GM12878 (cell line): ENCODE measurements around the gene OTULIN. TPM values are rescaled to one million over a fixed set of nuclear protein-coding genes. Genes with fewer than 3 reads are reported as not detected.
A peak's percentile ranks its signal among the peaks of the same experiment; 100 is the strongest.

Experiments
- ATAC-seq: fragments of 200-7000 bp; cut with Tn5 transposase; 3 replicates; pipeline ENCODE4 v1.9.1; 2020; ENCODE audit warnings: mild to moderate bottlenecking, moderate library complexity
- BruUV-seq: library from RNA; stranded (reverse); fragments of 400-500 nt; replicated peaks from 2 replicates; lab custom pipeline; 2021; lab: Mats Ljungman, UMichigan
- CTCF ChIA-PET: fragments of 300-600 bp; sonication (Branson Sonifier 250); formaldehyde crosslinking; extraction: SDS; loops from one replicate; lab custom pipeline; 2021; ENCODE audit warnings: inconsistent platforms; lab: Yijun Ruan, JAX
- POLR2A ChIA-PET: fragments of 350-600 bp; formaldehyde crosslinking; extraction: SDS; loops from one replicate; lab custom pipeline; 2021; ENCODE audit warnings: inconsistent platforms; lab: Charles Lee
- RAD21 ChIA-PET: fragments of 300-600 bp; sonication (Branson Sonifier 250); formaldehyde crosslinking; loops from one replicate; lab custom pipeline; 2023; ENCODE audit warnings: antibody characterized with exemption; ENCODE audit not compliant: unreplicated experiment; lab: Charles Lee
- SMC1A ChIA-PET: fragments of 300-600 bp; sonication (Branson Sonifier 250); formaldehyde crosslinking; loops from one replicate; lab custom pipeline; 2023; ENCODE audit not compliant: unreplicated experiment, uncharacterized antibody; lab: Charles Lee
- DNase-seq: peaks from one replicate; pipeline ENCODE4 v3.0.0-alpha.2; 2011; ENCODE audit warnings: low read depth, low spot score
- FAIRE-seq: peaks from 3 replicates; lab custom pipeline; 2011; peaks lifted over from hg19 to GRCh38; lab: Jason Lieb, UNC
- H2AFZ ChIP-seq: 2 replicates; pipeline ENCODE4 v1.6.0; 2011; ENCODE audit warnings: low read depth, low read length, control low read depth; ENCODE audit not compliant: control insufficient read depth
- H3K27ac ChIP-seq: 2 replicates; pipeline ENCODE4 v1.5.1; 2011; ENCODE audit warnings: control low read depth; ENCODE audit not compliant: control insufficient read depth, insufficient read depth
- H3K27me3 ChIP-seq, 2 experiments: replicated peaks in 1 of 2; 2 replicates each; pipeline versions ENCODE4 v1.6.0 to v1.6.1; 2011; ENCODE audit warnings: low read length in 1 of 2; ENCODE audit not compliant: control insufficient read depth in 2 of 2, insufficient read depth in 2 of 2
- H3K36me3 ChIP-seq, 2 experiments: 2 replicates each; pipeline ENCODE4 v1.5.1; 2011; ENCODE audit warnings: low read length in 1 of 2; ENCODE audit not compliant: control insufficient read depth in 2 of 2, insufficient read depth in 2 of 2
- H3K4me1 ChIP-seq: 2 replicates; pipeline ENCODE4 v1.6.1; 2011; ENCODE audit warnings: mild to moderate bottlenecking, low read length, moderate library complexity, mixed read lengths; ENCODE audit not compliant: control insufficient read depth, insufficient read depth
- H3K4me2 ChIP-seq: 2 replicates; pipeline ENCODE4 v1.6.0; 2011; ENCODE audit warnings: control low read depth; ENCODE audit not compliant: control insufficient read depth, insufficient read depth
- H3K4me3 ChIP-seq: fragments of 200-600 bp; sonication (generic); 2 replicates; pipeline ENCODE4 v1.5.1; 2016
- H3K79me2 ChIP-seq: 2 replicates; pipeline ENCODE4 v1.6.0; 2011; ENCODE audit warnings: low read length; ENCODE audit not compliant: control insufficient read depth, insufficient read depth
- H3K9ac ChIP-seq: 2 replicates; pipeline ENCODE4 v1.8.0; 2011; ENCODE audit warnings: low read length, control low read depth, mixed read lengths; ENCODE audit not compliant: control insufficient read depth, insufficient read depth
- H3K9me3 ChIP-seq: replicated peaks from 3 replicates; pipeline ENCODE4 v1.5.1; 2011; ENCODE audit warnings: mild to moderate bottlenecking, low read length; ENCODE audit not compliant: control insufficient read depth, insufficient read depth
- H4K20me1 ChIP-seq: 2 replicates; pipeline ENCODE4 v1.6.0; 2011; ENCODE audit not compliant: control insufficient read depth, insufficient read depth
- FOXM1 ChIP-seq: IDR thresholded peaks from 2 replicates; pipeline ENCODE4 v1.6.1; 2012; ENCODE audit warnings: low read depth, mild to moderate bottlenecking, inconsistent platforms, low read length, moderate library complexity
- JUNB ChIP-seq: IDR thresholded peaks from 2 replicates; pipeline ENCODE4 v1.6.1; 2016; ENCODE audit warnings: antibody characterized with exemption, mild to moderate bottlenecking
- KDM1A ChIP-seq: fragments of 200-600 bp; sonication (generic); IDR thresholded peaks from 2 replicates; pipeline ENCODE4 v1.6.1; 2016; ENCODE audit warnings: borderline replicate concordance
- MEF2A ChIP-seq: IDR thresholded peaks from 2 replicates; pipeline ENCODE4 v1.6.1; 2011; ENCODE audit warnings: low read depth, mild to moderate bottlenecking, low read length, moderate library complexity; ENCODE audit not compliant: insufficient read depth
- NFIC ChIP-seq: IDR thresholded peaks from 2 replicates; pipeline ENCODE4 v1.6.1; 2012; ENCODE audit warnings: low read depth, mild to moderate bottlenecking, inconsistent platforms, low read length, moderate library complexity
- WGBS: methylation state at CpG from one replicate; pipeline ENCODE4 v1.1.6; 2016; ENCODE audit warnings: low lambda C conversion rate; ENCODE audit not compliant: insufficient replicate concordance, insufficient coverage; ENCODE audit errors: missing lambda C conversion rate; 5-methylcytosine and 5-hydroxymethylcytosine counted together
- in situ Hi-C: fragments of 300-500 bp; cut with MboI; formaldehyde crosslinking; loops from 9 replicates; pipeline ENCODE4 v1.14.3; 2018; ENCODE audit warnings: mixed read lengths
- intact Hi-C: fragments of 100-400 bp; cut with micrococcal nuclease; formaldehyde crosslinking; loops from one replicate; pipeline ENCODE4 v1.14.2; 2022; ENCODE audit not compliant: unreplicated experiment
- polyA plus RNA-seq, 11 experiments: library from polyadenylated mRNA; depleted of rRNA in 4 of 11; unstranded in 6 of 11; stranded (reverse) in 5 of 11; fragments of >200 nt; fragmentation: Nextera tagmentation in 4 of 11; fragmentation: Illumina TruSeq in 1 of 11; extraction: Ambion mirVana in 4 of 11; extraction: Trizol in 1 of 11; gene quantifications; 1 replicate in 1 of 11; 2 replicates in 10 of 11; pipeline versions ENCODE4 v1.2.1 to v1.2.3, GENCODE V29; 2011 to 2016; ENCODE audit warnings: inconsistent platforms in 2 of 11, missing spikeins in 2 of 11, low read depth in 1 of 11
- total RNA-seq, 4 experiments: library from RNA; depleted of rRNA in 3 of 4; stranded (reverse); fragments of >200 nt in 3 of 4; fragmentation: Illumina TruSeq in 1 of 4; extraction: Trizol in 1 of 4; gene quantifications; 2 replicates each; pipeline versions ENCODE4 v1.2.1 to v1.2.3, GENCODE V29; 2013 to 2021

Gene OTULIN
- total and polyA plus RNA-seq, 10 of the 15 experiments (the other 5 are each of a cell fraction or from before 2014, with no cell fraction given) = 6.6 to 70.5 (median 28.7) TPM

DNA sequence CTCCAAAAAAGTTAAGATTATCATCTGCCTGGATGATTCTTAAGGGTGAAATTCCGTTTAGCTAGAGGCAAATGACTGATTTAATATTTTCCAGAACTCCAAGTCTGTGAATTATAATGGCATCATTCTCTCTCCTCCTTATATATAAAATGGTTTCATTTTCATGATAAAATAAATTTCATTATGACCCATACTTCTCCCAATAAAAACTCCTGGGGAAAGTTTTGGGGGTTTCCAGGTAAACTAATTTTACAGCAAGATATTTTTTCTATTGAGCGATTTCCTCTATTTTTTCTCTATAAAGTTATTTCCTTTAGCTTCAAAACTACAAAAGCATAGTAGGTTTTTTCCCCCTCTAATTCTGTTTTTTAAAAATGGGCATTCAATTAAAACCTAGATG, 7.6 kb upstream of the OTULIN start:
- no peak overlapping the region for H3K27ac ChIP-seq
- H2AFZ ChIP-seq = no peak overlapping the region
- TF ChIP-seq NFIC (peak; percentile 58; the same call in 1 of the 2 replicates), KDM1A (no peak), JUNB (peak; percentile 19; the same call in 1 of the 2 replicates), FOXM1 (0 out of 2 replicates have a peak, but pooled peaks have one; percentile 14), MEF2A (0 out of 2 replicates have a peak, but pooled peaks have one; percentile 35)
- no peak overlapping the region for H3K4me3 ChIP-seq
- no peaks in the 10 kb centered on the region for H3K36me3 ChIP-seq
- CTCF ChIA-PET = interaction anchor here (0.6 to 2.9 kb wide), 5 partner anchors 9 to 669 kb away, joined by 3 to 23 read pairs (median 4); no protein-coding TSS in a partner anchor
- BruUV-seq = no TSS peak
- ATAC-seq = no peak
- RAD21 ChIA-PET = interaction anchor here (1.0 to 2.4 kb wide), 5 partner anchors 9 to 342 kb away, joined by 3 to 14 read pairs (median 4); no protein-coding TSS in a partner anchor
- no peaks in the 10 kb centered on the region; the same call in 1 of the 3 replicates for H3K9me3 ChIP-seq
- in situ Hi-C loops = loop anchor here (25.0 kb wide), 1 partner anchor 495 kb away; no protein-coding TSS in a partner anchor
- peaks cover 1% of the 10 kb centered on the region; the same call in 1 of the 2 replicates for H3K79me2 ChIP-seq
- FAIRE-seq = no peak
- no peak for DNase-seq
- no peaks in the 10 kb centered on the region for H3K27me3 ChIP-seq
- H4K20me1 ChIP-seq = no peaks in the 10 kb centered on the region
- 0 out of 2 replicates have a peak, but pooled peaks cover 3% of the 10 kb centered on the region for H3K4me1 ChIP-seq
- POLR2A ChIA-PET = interaction anchor here (1.0 to 1.7 kb wide), 4 partner anchors 9 to 18 kb away, joined by 3 to 4 read pairs (median 3); no protein-coding TSS in a partner anchor
- H3K4me2 ChIP-seq = no peak overlapping the region
- SMC1A ChIA-PET = interaction anchor here (0.6 to 3.9 kb wide), 10 partner anchors 9 to 668 kb away, joined by 3 to 29 read pairs (median 3); no protein-coding TSS in a partner anchor
- 0% methylated on average over 2 of the region's 2 CpGs for WGBS
- intact Hi-C loops = no loop called here
- no peak overlapping the region for H3K9ac ChIP-seq
